ENCODE measurements around the gene VEZF1.

The VEZF1 gene

DNA sequence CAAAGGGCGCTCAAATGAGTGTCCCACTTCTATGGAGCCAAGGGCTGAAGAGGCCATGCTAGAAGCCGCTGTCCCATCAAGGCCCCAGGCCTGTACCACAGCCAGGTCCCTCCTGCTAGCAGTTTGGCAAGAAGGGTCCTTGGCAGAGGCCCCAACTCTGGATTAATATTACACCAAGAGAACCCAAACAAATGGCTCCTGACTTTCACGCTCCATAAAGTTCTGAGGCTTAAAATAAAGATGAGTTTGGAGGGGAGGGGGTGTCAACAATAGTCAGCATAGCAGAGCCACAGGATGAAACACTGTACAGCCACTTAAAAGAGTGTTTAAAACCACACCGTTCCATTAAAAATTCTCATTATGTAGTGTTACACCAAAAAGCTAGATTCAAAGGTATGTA, 63.4 kb downstream of the VEZF1 start:
- DNase-seq = peak; percentile 89

All from NCI-H1092 treated with DMSO at 0.1 percent for 48 hours (cell line).